Sigmoid colon (tissue), 7 donors: ENCODE measurements around the gene MAPK6. TPM values are rescaled to one million over a fixed set of nuclear protein-coding genes. Genes with fewer than 3 reads are reported as not detected.

Experiments used
- DNase-seq: peaks from one replicate; pipeline ENCODE4 v3.0.0-alpha.2; 2019
- H3K27ac ChIP-seq, 4 donors: fragments of 200-600 bp; sonication (generic); one replicate each; pipeline ENCODE4 v1.5.1; 2016 to 2019; ENCODE audit warnings: mild to moderate bottlenecking in 1 of 4
- H3K27me3 ChIP-seq, 3 donors: fragments of 200-600 bp; sonication (generic); one replicate each; pipeline ENCODE4 v1.5.1; 2019; ENCODE audit warnings: mild to moderate bottlenecking in 1 of 3
- H3K36me3 ChIP-seq, 4 donors: fragments of 200-600 bp; sonication (generic); one replicate each; pipeline ENCODE4 v1.5.1; 2016 to 2019
- H3K4me1 ChIP-seq, 4 donors: fragments of 200-600 bp; sonication (generic); one replicate each; pipeline ENCODE4 v1.5.1; 2017 to 2019
- H3K4me3 ChIP-seq, 4 donors: fragments of 200-600 bp; sonication (generic); one replicate each; pipeline ENCODE4 v1.5.1; 2017 to 2019; ENCODE audit warnings: mild to moderate bottlenecking in 2 of 4, moderate library complexity in 1 of 4
- H3K9me3 ChIP-seq, 4 donors: fragments of 200-600 bp in 3 of 4; sonication (generic) in 3 of 4; one replicate each; pipeline versions ENCODE4 v1.5.1 to v1.6.1; 2013 to 2019
- EP300 ChIP-seq, 4 donors: sonication (generic); formaldehyde crosslinking; IDR thresholded peaks; one replicate each; pipeline ENCODE4 v1.6.1; 2017; ENCODE audit warnings: antibody characterized with exemption in 4 of 4
- POLR2A ChIP-seq, 2 donors: fragments of 450-650 bp; IDR thresholded peaks; one replicate each; pipeline ENCODE4 v1.6.1; 2016; ENCODE audit warnings: antibody characterized with exemption in 2 of 2, mild to moderate bottlenecking in 2 of 2, moderate library complexity in 2 of 2
- POLR2AphosphoS5 ChIP-seq, 4 donors: sonication (generic); formaldehyde crosslinking; IDR thresholded peaks; one replicate each; pipeline ENCODE4 v1.6.1; 2017; ENCODE audit warnings: antibody characterized with exemption in 4 of 4
- WGBS, 2 donors: extraction: QIAGEN DNeasy Blood & Tissue Kit; methylation state at CpG; one replicate each; pipeline ENCODE4 v1.1.7; 2013; 5-methylcytosine and 5-hydroxymethylcytosine counted together
- intact Hi-C: fragments of 100-400 bp; cut with DNase I; formaldehyde crosslinking; loops from one replicate; pipeline ENCODE4 v1.15.1; 2023
- polyA plus RNA-seq, 3 donors: library from polyadenylated mRNA; stranded (reverse); fragments of 200-250 nt; gene quantifications; one replicate each; pipeline ENCODE4 v1.2.3, GENCODE V29; 2013
- total RNA-seq, 4 donors: library from RNA; depleted of rRNA; stranded (reverse); fragments of >200 nt; gene quantifications; one replicate each; pipeline ENCODE4 v1.1.0, GENCODE V29; 2016
- TF ChIP-seq, protein P1 (sequence below), 4 experiments: fragments of 450-650 bp in 3 of 4; fragments of 200-600 bp in 1 of 4; IDR thresholded peaks; one replicate each; pipeline ENCODE4 v1.5.1; 2016 to 2019; ENCODE audit warnings: antibody characterized with exemption in 4 of 4, mild to moderate bottlenecking in 3 of 4, moderate library complexity in 2 of 4
- donor health status: healthy with polysubstance abuse.
- donor health status: Bipolar disorder and iron deficiency.
- donor health status: healthy.

MAPK6 gene
- 10 to 100 TPM; 17.3 to 24.1 (median 20.1) TPM for total RNA-seq
- 10 to 100 TPM; 25.8 to 82.1 (median 35.4) TPM for polyA plus RNA-seq

DNA sequence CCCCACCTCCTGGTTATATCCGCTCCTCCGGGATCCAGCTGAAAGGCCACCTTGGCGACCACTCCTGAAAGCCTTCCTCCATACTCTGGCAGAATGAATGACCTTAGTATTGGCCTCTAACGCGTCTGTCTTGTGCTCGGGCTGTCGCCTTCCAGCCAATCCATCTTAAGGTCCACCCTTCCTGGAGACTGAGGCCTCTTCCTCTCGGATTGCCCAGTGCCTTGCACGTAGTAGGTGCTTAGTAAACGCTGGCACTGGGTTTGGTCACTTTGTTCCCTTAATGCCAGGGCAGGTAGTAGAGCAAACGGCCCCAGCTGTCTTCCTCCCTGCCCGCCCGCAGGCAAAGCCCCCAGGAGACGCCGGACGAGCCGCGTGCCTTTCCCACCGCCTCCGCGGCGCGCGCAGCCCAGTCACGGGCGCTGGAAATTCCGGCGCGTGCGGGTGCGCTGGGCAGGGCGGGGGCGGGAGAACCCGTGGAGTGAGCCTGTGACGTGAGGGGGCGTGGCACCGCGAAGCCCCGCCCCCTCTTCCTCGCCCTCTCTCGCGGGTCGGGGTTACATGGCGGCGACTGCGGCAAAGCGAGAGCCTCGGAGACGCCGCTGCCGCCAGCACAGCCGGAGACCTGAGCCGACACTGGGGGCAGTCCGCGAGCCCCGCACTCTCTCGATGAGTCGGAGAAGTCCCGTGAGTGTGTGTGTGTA lies at the start of gene MAPK6:
TSS of gene MAPK6 (plus strand) at position 527 of the 701 bp plus-strand sequence. CDS start 27,242 bp downstream, outside the sequence.
- TF ChIP-seq EP300 (IDR thresholded peaks at IDR 0.05) (peak in 3 of 4 donors; percentile 34 to 92 (median 38)), POLR2A (IDR thresholded peaks at IDR 0.05) (peak; percentile 64 to 89), POLR2AphosphoS5 (IDR thresholded peaks at IDR 0.05) (peak; percentile 92 to 95 (median 94))
- TF ChIP-seq, protein P1, sequence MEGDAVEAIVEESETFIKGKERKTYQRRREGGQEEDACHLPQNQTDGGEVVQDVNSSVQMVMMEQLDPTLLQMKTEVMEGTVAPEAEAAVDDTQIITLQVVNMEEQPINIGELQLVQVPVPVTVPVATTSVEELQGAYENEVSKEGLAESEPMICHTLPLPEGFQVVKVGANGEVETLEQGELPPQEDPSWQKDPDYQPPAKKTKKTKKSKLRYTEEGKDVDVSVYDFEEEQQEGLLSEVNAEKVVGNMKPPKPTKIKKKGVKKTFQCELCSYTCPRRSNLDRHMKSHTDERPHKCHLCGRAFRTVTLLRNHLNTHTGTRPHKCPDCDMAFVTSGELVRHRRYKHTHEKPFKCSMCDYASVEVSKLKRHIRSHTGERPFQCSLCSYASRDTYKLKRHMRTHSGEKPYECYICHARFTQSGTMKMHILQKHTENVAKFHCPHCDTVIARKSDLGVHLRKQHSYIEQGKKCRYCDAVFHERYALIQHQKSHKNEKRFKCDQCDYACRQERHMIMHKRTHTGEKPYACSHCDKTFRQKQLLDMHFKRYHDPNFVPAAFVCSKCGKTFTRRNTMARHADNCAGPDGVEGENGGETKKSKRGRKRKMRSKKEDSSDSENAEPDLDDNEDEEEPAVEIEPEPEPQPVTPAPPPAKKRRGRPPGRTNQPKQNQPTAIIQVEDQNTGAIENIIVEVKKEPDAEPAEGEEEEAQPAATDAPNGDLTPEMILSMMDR (IDR thresholded peaks at IDR 0.05), result no peak
- Histone ChIP-seq H3K27ac (peak within 1 kb of the TSS; percentile 95 to 98 (median 96)), H3K4me1 (peaks cover 0 to 37% (median 32%) of the 10 kb centered on the region in 4 donors), H3K36me3 (no peaks in the 10 kb centered on the region), H3K27me3 (no peaks in the 10 kb centered on the region), H3K9me3 (no peaks in the 10 kb centered on the region), H3K4me3 (peak within 1 kb of the TSS; percentile 59 to 75 (median 70))
- WGBS, 2 donors, result 2 to 5% methylated on average over 59 of the region's 59 CpGs
- peak; percentile 97 for DNase-seq
- intact Hi-C loops, result no loop called here

DNA sequence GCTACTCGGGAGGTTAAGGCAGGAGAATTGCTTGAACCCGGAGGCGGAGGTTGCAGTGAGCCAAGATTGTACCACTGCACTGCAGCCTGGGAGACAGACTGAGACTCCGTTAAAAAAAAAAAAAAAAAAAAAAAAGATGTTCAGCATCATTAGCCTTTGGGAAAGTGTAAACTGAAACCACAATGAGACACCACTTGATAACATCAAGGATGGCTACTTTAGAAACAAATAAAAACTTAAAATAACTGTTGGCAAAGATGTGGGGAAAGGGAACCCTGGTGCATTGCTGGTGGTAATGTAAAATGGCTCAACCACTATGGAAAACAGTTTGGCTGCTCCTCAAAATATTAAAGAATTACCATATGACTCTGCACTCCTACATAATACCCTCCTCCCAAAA lies 49.3 kb upstream of the MAPK6 start:
- TF ChIP-seq POLR2AphosphoS5 (IDR thresholded peaks at IDR 0.05) (no peak), EP300 (IDR thresholded peaks at IDR 0.05) (no peak)
- TF ChIP-seq, protein P1 (IDR thresholded peaks at IDR 0.05), result no peak
- DNase-seq, result no peak
- H3K27ac ChIP-seq, result no peak overlapping the region
- peaks cover 0 to 18% (median 11%) of the 10 kb centered on the region in 4 donors for H3K4me1 ChIP-seq
- H3K36me3 ChIP-seq, result peaks cover 0 to 9% (median 0%) of the 10 kb centered on the region in 4 donors
- H3K9me3 ChIP-seq, result peaks cover 0 to 9% (median 3%) of the 10 kb centered on the region in 4 donors
- intact Hi-C loops, result loop anchor here (2.0 to 5.0 kb wide), 2 partner anchors 109 to 173 kb away; no protein-coding TSS in a partner anchor
- no peaks in the 10 kb centered on the region for H3K27me3 ChIP-seq
- WGBS, 2 donors, result 87 to 94% methylated on average over 4 of the region's 4 CpGs
- H3K4me3 ChIP-seq, result no peak overlapping the region

DNA sequence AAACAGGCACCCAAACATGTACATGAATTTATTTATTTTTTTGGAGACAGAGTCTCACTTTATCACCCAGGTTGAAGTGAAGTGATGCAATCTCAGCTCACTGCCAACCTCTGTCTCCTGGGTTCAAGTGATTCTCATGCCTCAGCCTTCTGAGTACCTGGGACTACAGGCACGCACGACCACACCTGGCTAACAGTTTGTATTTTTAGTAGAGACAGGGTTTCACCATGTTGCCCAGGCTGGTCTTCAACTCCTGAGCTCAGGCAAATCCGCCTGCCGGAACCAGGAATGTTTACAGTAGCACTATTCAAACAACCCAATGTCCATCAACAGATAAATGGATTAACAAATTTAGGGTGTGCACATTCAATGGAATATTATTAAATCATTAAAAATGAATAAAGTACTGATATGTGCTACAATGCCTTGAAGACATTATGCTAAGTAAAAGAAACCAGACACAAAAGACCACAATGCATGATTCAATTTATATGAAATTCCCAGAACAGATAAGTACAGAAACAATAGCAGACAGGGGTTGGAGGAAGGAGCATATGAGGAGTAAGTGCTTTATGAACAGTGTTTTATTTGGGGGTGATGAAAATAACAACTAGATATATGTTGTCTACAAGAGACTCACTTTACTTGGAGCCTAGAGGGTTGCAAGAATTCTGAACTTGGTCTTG lies 48.7 kb upstream of the MAPK6 start:
- Histone ChIP-seq H3K4me3 (no peak overlapping the region), H3K27ac (no peak overlapping the region), H3K36me3 (peaks cover 0 to 3% (median 0%) of the 10 kb centered on the region in 4 donors), H3K9me3 (peaks cover 0 to 9% (median 3%) of the 10 kb centered on the region in 4 donors), H3K27me3 (no peaks in the 10 kb centered on the region), H3K4me1 (peaks cover 0 to 18% (median 11%) of the 10 kb centered on the region in 4 donors)
- WGBS, 2 donors, result 18 to 68% methylated on average over 4 of the region's 4 CpGs
- TF ChIP-seq POLR2A (IDR thresholded peaks at IDR 0.05) (no peak), EP300 (IDR thresholded peaks at IDR 0.05) (no peak), POLR2AphosphoS5 (IDR thresholded peaks at IDR 0.05) (no peak)
- TF ChIP-seq, protein P1 (IDR thresholded peaks at IDR 0.05), result no peak
- intact Hi-C loops, result loop anchor here (2.0 to 5.0 kb wide), 2 partner anchors 109 to 172 kb away; no protein-coding TSS in a partner anchor
- no peak for DNase-seq

DNA sequence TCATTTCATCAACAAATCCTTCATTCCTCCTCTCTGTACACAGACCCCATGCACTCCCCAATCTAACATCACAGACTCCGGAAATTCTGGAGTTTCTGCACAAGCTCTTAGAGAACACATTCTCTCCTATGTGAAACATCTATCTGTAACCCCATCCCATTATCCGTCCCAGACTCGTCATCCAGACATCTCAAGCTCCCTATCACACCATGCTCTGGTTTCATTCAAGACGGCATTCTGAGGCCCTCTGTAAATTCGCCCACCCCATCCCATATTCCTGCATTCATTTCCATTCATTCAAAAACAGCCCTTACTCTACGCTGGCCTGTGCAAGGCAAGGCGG lies 48.0 kb upstream of the MAPK6 start:
- no peak for DNase-seq
- Histone ChIP-seq H3K27ac (peak overlapping the region; percentile 86 to 90 (median 88)), H3K9me3 (peaks cover 0 to 9% (median 3%) of the 10 kb centered on the region in 4 donors), H3K36me3 (no peaks in the 10 kb centered on the region), H3K27me3 (no peaks in the 10 kb centered on the region), H3K4me3 (peak overlapping the region; percentile 60 to 75 (median 74)), H3K4me1 (peaks cover 0 to 18% (median 11%) of the 10 kb centered on the region in 4 donors)
- TF ChIP-seq POLR2A (IDR thresholded peaks at IDR 0.05) (no peak), POLR2AphosphoS5 (IDR thresholded peaks at IDR 0.05) (no peak), EP300 (IDR thresholded peaks at IDR 0.05) (no peak)
- TF ChIP-seq, protein P1 (IDR thresholded peaks at IDR 0.05), result no peak
- intact Hi-C loops, result loop anchor here (1.0 to 5.0 kb wide), 3 partner anchors 49 to 171 kb away; no protein-coding TSS in a partner anchor
- WGBS, 2 donors, result 1% methylated on average over 7 of the region's 7 CpGs
